Tibial nerve (tissue), 4 donors: ENCODE data around the gene DNTT. TPM values are rescaled to one million over a fixed set of nuclear protein-coding genes. Genes with fewer than 3 reads are reported as not detected.

Experiments
- DNase-seq, 2 donors: peaks; one replicate each; pipeline ENCODE4 v3.0.0-alpha.2; 2019; ENCODE audit warnings: low spot score in 2 of 2
- H3K27ac ChIP-seq, 4 donors: fragments of 200-600 bp; sonication (generic) in 3 of 4; one replicate each; pipeline ENCODE4 v1.5.1; 2017 to 2019; ENCODE audit warnings: mild to moderate bottlenecking in 1 of 4
- H3K27me3 ChIP-seq, 2 donors: fragments of 200-600 bp; sonication (generic) in 1 of 2; one replicate each; pipeline versions ENCODE4 v1.5.1 to v1.6.0; 2017 to 2019
- H3K36me3 ChIP-seq, 3 donors: fragments of 200-600 bp; sonication (generic); one replicate each; pipeline ENCODE4 v1.5.1; 2018 to 2019
- H3K4me1 ChIP-seq, 4 donors: fragments of 200-600 bp; sonication (generic) in 3 of 4; one replicate each; pipeline ENCODE4 v1.5.1; 2017 to 2019
- H3K4me3 ChIP-seq, 4 donors: fragments of 200-600 bp; sonication (generic) in 3 of 4; one replicate each; pipeline ENCODE4 v1.5.1; 2017 to 2019; ENCODE audit warnings: mild to moderate bottlenecking in 1 of 4, moderate library complexity in 1 of 4
- H3K9me3 ChIP-seq, 4 donors: fragments of 200-600 bp; sonication (generic) in 3 of 4; one replicate each; pipeline ENCODE4 v1.5.1; 2017 to 2019
- CTCF ChIP-seq, 5 experiments: fragments of 200-600 bp in 3 of 5; fragments of 450-650 bp in 2 of 5; sonication (generic) in 3 of 5; IDR thresholded peaks; one replicate each; pipeline ENCODE4 v1.5.1; 2016 to 2019; ENCODE audit warnings: antibody characterized with exemption in 5 of 5, mild to moderate bottlenecking in 3 of 5, moderate library complexity in 2 of 5
- EP300 ChIP-seq, 2 donors: sonication (generic); formaldehyde crosslinking; IDR thresholded peaks; one replicate each; pipeline ENCODE4 v1.6.1; 2017; ENCODE audit warnings: antibody characterized with exemption in 2 of 2, mild to moderate bottlenecking in 1 of 2
- POLR2A ChIP-seq, 2 donors: fragments of 450-650 bp; IDR thresholded peaks; one replicate each; pipeline ENCODE4 v1.6.1; 2017; ENCODE audit warnings: antibody characterized with exemption in 2 of 2, mild to moderate bottlenecking in 2 of 2, moderate library complexity in 2 of 2
- WGBS, 2 donors: methylation state at CpG; one replicate each; pipeline ENCODE4 v1.1.5; 2018; 5-methylcytosine and 5-hydroxymethylcytosine counted together
- total RNA-seq, 4 donors: library from RNA; depleted of rRNA; stranded (reverse); fragments of >200 nt; gene quantifications; one replicate each; pipeline ENCODE4 v1.1.0, GENCODE V29; 2016

The DNTT gene
- total RNA-seq, 4 donors from 2014 or later, result not detected

- no peaks in the 10 kb centered on the region for H3K9me3 ChIP-seq
- peaks cover 0 to 11% of the 10 kb centered on the region in 2 donors for H3K27me3 ChIP-seq
- H3K4me3 ChIP-seq, result no peak overlapping the region
- peak in 1 of 2 donors; percentile 7 for DNase-seq
- peak; percentile 22 to 67 (median 62) for TF ChIP-seq CTCF (IDR thresholded peaks at IDR 0.05)
- no peak for TF ChIP-seq EP300 (IDR thresholded peaks at IDR 0.05)
- no peaks in the 10 kb centered on the region for H3K36me3 ChIP-seq
- H3K4me1 ChIP-seq, result no peaks in the 10 kb centered on the region
- 40 to 44% methylated on average over 5 of the region's 5 CpGs for WGBS, 2 donors
- no peak overlapping the region for H3K27ac ChIP-seq
Observed at GRCh38 chr10:96334616-96335526, 30.6 kb downstream of the DNTT start.

GRCh38 chr10:96337106-96337505, 32.9 kb downstream of the DNTT start:
- 78 to 91% methylated on average over 2 of the region's 2 CpGs for WGBS, 2 donors
- no peak for TF ChIP-seq POLR2A (IDR thresholded peaks at IDR 0.05)
- TF ChIP-seq EP300 (IDR thresholded peaks at IDR 0.05), result no peak
- TF ChIP-seq CTCF (IDR thresholded peaks at IDR 0.05), result no peak
- Histone ChIP-seq H3K4me3 (no peak overlapping the region), H3K4me1 (no peaks in the 10 kb centered on the region), H3K27me3 (no peaks in the 10 kb centered on the region), H3K9me3 (no peaks in the 10 kb centered on the region), H3K36me3 (no peaks in the 10 kb centered on the region), H3K27ac (no peak overlapping the region)
- DNase-seq, result no peak

- no peaks in the 10 kb centered on the region for H3K4me1 ChIP-seq
- WGBS, 2 donors, result 18 to 24% methylated on average over 5 of the region's 5 CpGs
- no peak overlapping the region for H3K27ac ChIP-seq
- no peak for DNase-seq
- TF ChIP-seq EP300 (IDR thresholded peaks at IDR 0.05), result no peak
- TF ChIP-seq CTCF (IDR thresholded peaks at IDR 0.05), result no peak
- TF ChIP-seq POLR2A (IDR thresholded peaks at IDR 0.05), result no peak
- H3K36me3 ChIP-seq, result no peaks in the 10 kb centered on the region
- no peaks in the 10 kb centered on the region for H3K27me3 ChIP-seq
- H3K9me3 ChIP-seq, result no peaks in the 10 kb centered on the region
- H3K4me3 ChIP-seq, result no peak overlapping the region
Observed at GRCh38 chr10:96338279-96338925, 34.2 kb downstream of the DNTT start.

- Histone ChIP-seq H3K4me1 (no peaks in the 10 kb centered on the region), H3K27me3 (no peaks in the 10 kb centered on the region), H3K4me3 (no peak overlapping the region), H3K9me3 (no peaks in the 10 kb centered on the region), H3K36me3 (no peaks in the 10 kb centered on the region), H3K27ac (no peak overlapping the region)
- 93 to 96% methylated on average over 4 of the region's 4 CpGs for WGBS, 2 donors
- TF ChIP-seq CTCF (IDR thresholded peaks at IDR 0.05), result no peak
- no peak for TF ChIP-seq POLR2A (IDR thresholded peaks at IDR 0.05)
- no peak for TF ChIP-seq EP300 (IDR thresholded peaks at IDR 0.05)
- no peak for DNase-seq
Observed at GRCh38 chr10:96339383-96339782, 35.1 kb downstream of the DNTT start.
